SU-DHL-6 (cell line): ENCODE results near the gene ACRV1.

Source experiments
- EZH2phosphoT487 ChIP-seq: fragments of 200-600 bp; sonication (generic), shearing (Covaris generic); conservative IDR thresholded peaks from 2 replicates; pipeline ENCODE4 v1.6.1; 2018; ENCODE audit warnings: mild to moderate bottlenecking, antibody characterized with exemption, low read length, moderate library complexity, mixed read lengths
- TF ChIP-seq, protein P1 (sequence below): fragments of 200-600 bp; sonication (generic); IDR thresholded peaks from one replicate; pipeline ENCODE4 v1.5.1; 2017; ENCODE audit warnings: antibody characterized with exemption, mild to moderate bottlenecking, low read length, moderate library complexity; ENCODE audit not compliant: insufficient read depth, poor library complexity, severe bottlenecking

GRCh38 chr11:125625630-125626287 is 54.9 kb downstream of the ACRV1 start:
- TF ChIP-seq, protein P1, sequence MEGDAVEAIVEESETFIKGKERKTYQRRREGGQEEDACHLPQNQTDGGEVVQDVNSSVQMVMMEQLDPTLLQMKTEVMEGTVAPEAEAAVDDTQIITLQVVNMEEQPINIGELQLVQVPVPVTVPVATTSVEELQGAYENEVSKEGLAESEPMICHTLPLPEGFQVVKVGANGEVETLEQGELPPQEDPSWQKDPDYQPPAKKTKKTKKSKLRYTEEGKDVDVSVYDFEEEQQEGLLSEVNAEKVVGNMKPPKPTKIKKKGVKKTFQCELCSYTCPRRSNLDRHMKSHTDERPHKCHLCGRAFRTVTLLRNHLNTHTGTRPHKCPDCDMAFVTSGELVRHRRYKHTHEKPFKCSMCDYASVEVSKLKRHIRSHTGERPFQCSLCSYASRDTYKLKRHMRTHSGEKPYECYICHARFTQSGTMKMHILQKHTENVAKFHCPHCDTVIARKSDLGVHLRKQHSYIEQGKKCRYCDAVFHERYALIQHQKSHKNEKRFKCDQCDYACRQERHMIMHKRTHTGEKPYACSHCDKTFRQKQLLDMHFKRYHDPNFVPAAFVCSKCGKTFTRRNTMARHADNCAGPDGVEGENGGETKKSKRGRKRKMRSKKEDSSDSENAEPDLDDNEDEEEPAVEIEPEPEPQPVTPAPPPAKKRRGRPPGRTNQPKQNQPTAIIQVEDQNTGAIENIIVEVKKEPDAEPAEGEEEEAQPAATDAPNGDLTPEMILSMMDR, result no peak
- TF ChIP-seq EZH2phosphoT487, result no peak
